Common myeloid progenitor, CD34-positive (primary cell): ENCODE data around the gene CFAP58.

Source experiments
- CTCF ChIA-PET: fragments of 350-600 bp; sonication (Branson Sonifier 250); formaldehyde crosslinking; loops from one replicate; lab custom pipeline; 2021; ENCODE audit warnings: antibody characterized with exemption; lab: Charles Lee
- POLR2A ChIA-PET: fragments of 350-600 bp; sonication (Branson Sonifier 250); formaldehyde crosslinking; loops from one replicate; lab custom pipeline; 2021; ENCODE audit warnings: antibody characterized with exemption; lab: Charles Lee
- DNase-seq, 3 donors: peaks; one replicate each; pipeline versions ENCODE4 v3.0.0 to v3.0.0-alpha.2; 2013
- H3K27ac ChIP-seq, 2 experiments: 1 replicate in 1 of 2; 2 replicates in 1 of 2; pipeline ENCODE4 v1.7.0; 2013; ENCODE audit warnings: inconsistent platforms in 2 of 2, low read length in 2 of 2, mild to moderate bottlenecking in 2 of 2, low read depth in 1 of 2, moderate library complexity in 1 of 2; ENCODE audit not compliant: severe bottlenecking in 2 of 2, insufficient read depth in 1 of 2, poor library complexity in 1 of 2
- H3K27me3 ChIP-seq, 5 experiments: replicated peaks in 2 of 5; 1 replicate in 3 of 5; 2 replicates in 2 of 5; pipeline versions ENCODE4 v1.6.1 to v1.7.0; 2013; ENCODE audit warnings: low read length in 4 of 5, mild to moderate bottlenecking in 2 of 5, moderate library complexity in 2 of 5, inconsistent platforms in 1 of 5; ENCODE audit not compliant: insufficient read depth in 5 of 5, control insufficient read depth in 4 of 5
- H3K36me3 ChIP-seq, 4 experiments: 1 replicate in 2 of 4; 2 replicates in 2 of 4; pipeline versions ENCODE4 v1.6.1 to v1.7.0; 2013; ENCODE audit warnings: low read length in 3 of 4, control low read depth in 1 of 4, mild to moderate bottlenecking in 1 of 4; ENCODE audit not compliant: control insufficient read depth in 4 of 4, insufficient read depth in 4 of 4
- H3K4me1 ChIP-seq, 4 experiments: 1 replicate in 3 of 4; 2 replicates in 1 of 4; pipeline versions ENCODE4 v1.6.1 to v1.7.1; 2013; ENCODE audit warnings: low read length in 3 of 4, mild to moderate bottlenecking in 3 of 4, control low read depth in 1 of 4, inconsistent platforms in 1 of 4, moderate library complexity in 1 of 4; ENCODE audit not compliant: control insufficient read depth in 4 of 4, insufficient read depth in 4 of 4; ENCODE audit errors: control extremely low read depth in 1 of 4
- H3K4me3 ChIP-seq, 7 experiments: 1 replicate in 4 of 7; 2 replicates in 3 of 7; pipeline versions ENCODE4 v1.5.1 to v1.7.0; 2013; ENCODE audit warnings: mild to moderate bottlenecking in 7 of 7, low read length in 6 of 7, moderate library complexity in 6 of 7, inconsistent platforms in 2 of 7, low read depth in 2 of 7, control low read depth in 1 of 7; ENCODE audit not compliant: insufficient read depth in 4 of 7, control insufficient read depth in 1 of 7; ENCODE audit errors: extremely low read depth in 1 of 7
- H3K9me3 ChIP-seq, 5 experiments: 1 replicate in 4 of 5; 2 replicates in 1 of 5; pipeline versions ENCODE4 v1.6.1 to v1.7.1; 2013; ENCODE audit warnings: low read length in 4 of 5, mild to moderate bottlenecking in 2 of 5, inconsistent platforms in 1 of 5, low read depth in 1 of 5, moderate library complexity in 1 of 5; ENCODE audit not compliant: control insufficient read depth in 4 of 5, insufficient read depth in 2 of 5; ENCODE audit errors: control extremely low read depth in 1 of 5
- WGBS: methylation state at CpG from one replicate; pipeline ENCODE4 v1.1.5; 2013; ENCODE audit not compliant: insufficient coverage; 5-methylcytosine and 5-hydroxymethylcytosine counted together

Gene CFAP58

DNA sequence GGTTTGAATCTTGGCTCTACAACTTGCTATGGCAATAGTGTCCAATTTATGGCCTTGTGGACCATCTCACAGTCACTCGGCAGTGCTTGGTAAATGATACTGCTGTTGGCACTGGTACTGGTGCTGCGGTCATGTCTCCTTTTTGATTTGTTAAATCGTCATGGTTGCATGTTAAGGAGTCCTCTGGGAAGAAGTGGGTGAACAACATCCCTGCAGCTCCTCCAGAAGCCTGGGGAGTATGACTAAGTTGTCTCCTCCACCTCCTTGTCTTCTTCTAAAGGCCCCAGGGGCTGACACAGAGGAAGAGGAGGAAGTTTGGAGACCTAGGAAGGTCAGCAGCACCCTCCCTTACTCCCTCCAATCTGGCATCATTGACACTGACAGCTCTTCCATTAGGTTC is 23.9 kb upstream of the CFAP58 start:
- Histone ChIP-seq H3K27me3 (no peaks in the 10 kb centered on the region), H3K4me3 (peak overlapping the region in 3 of 7 experiments; percentile 16 to 58 (median 38)), H3K9me3 (no peaks in the 10 kb centered on the region), H3K36me3 (peaks cover 0 to 28% (median under 1%) of the 10 kb centered on the region in 4 experiments), H3K27ac (peak overlapping the region in 1 of 2 experiments; percentile 61), H3K4me1 (peaks cover 16 to 87% (median 73%) of the 10 kb centered on the region in 4 experiments)
- 90% methylated on average over 3 of the region's 3 CpGs for WGBS
- ChIA-PET CTCF (interaction anchor here (1.0 to 2.8 kb wide), 10 partner anchors 9 to 39 kb away, joined by 3 to 21 read pairs (median 6); partner anchors contain the start of genes CFAP58 and ITPRIP), POLR2A (no interaction called here)
- DNase-seq = no peak

DNA sequence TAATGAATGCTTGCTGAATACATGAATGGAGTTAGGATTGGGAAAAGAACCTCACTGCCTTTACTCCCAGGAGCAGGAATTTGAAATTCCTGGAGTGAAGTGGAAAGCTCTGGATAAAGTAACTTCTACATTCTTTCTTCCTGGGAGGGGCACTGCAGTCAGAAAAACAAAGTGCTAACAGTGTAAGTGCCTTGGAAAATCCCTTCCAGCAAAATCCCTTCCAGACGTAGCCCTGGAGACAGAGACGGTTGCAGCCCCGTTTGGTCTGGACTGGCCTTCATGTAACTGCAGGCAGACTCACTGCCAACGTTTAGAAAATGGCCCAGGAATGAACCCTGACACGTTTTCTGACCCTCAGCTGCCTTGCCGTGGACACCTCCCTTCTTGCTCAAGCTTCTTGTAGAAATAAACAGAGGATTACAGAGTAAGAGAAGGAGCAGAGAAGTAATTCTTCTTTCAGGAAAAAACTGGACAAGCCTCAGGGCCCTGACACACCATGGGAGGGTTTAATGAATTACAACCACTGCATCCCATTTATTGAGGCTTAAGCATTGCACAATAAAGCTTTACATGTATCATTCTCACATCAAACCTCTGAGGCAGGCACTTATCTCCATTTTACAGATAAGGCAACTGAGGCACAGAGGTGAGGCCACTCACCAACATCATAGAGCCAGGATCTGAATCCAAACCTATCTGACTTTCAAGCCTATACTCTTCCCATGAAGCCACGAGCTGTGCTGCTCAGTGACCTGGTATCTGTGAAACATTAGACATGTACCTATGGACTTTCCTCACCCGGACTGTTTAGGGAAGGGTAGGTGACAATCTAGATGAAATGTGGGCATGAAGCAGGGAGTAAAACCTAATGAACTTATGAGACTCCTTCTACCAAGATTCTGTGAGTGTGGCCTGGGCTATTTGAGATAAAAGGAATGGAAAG is 23.2 kb upstream of the CFAP58 start:
- H3K27me3 ChIP-seq = no peaks in the 10 kb centered on the region
- no peaks in the 10 kb centered on the region for H3K9me3 ChIP-seq
- no peak overlapping the region for H3K4me3 ChIP-seq
- H3K4me1 ChIP-seq = peaks cover 17 to 84% (median 69%) of the 10 kb centered on the region in 4 experiments
- DNase-seq = no peak
- H3K27ac ChIP-seq = no peak overlapping the region
- POLR2A ChIA-PET = no interaction called here
- WGBS = 82% methylated on average over 5 of the region's 8 CpGs
- CTCF ChIA-PET = interaction anchor here (1.0 to 2.8 kb wide), 10 partner anchors 9 to 39 kb away, joined by 3 to 21 read pairs (median 6); partner anchors contain the start of genes CFAP58 and ITPRIP
- peaks cover 0 to 35% (median 1%) of the 10 kb centered on the region in 4 experiments for H3K36me3 ChIP-seq

DNA sequence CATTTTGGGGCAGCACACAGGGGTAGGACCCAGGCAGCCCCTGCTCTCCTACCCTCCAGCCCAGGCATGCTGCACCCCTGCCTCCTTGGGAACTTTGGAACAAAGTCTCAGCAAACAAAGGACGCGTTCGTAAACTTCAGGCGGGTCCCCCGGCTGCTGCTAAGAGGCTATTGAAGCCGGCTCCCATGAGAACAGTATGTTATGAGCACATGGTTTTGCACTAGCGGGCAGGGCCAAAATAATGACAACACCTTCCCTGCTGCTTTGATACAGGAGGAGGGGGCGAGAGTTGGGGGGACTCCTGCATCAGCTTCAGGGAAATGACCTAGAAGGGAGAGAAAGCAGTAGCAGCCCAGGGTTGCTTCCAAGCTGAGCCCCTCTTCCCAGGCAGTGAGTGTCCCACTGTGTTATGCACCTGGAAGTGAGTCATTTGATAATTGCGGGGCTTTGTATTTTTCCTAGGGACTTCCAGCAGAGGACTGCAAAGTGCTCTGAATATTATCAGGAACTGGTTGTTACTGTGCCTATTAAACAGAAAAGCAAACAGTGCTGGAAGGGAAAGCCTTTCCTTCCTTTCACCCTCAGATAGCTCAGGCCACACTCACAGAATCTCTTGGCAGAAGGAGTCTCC is 22.3 kb upstream of the CFAP58 start:
- Histone ChIP-seq H3K27me3 (no peaks in the 10 kb centered on the region), H3K4me3 (no peak overlapping the region), H3K9me3 (no peaks in the 10 kb centered on the region), H3K36me3 (peaks cover 0 to 37% (median 1%) of the 10 kb centered on the region in 4 experiments), H3K4me1 (peaks cover 17 to 84% (median 67%) of the 10 kb centered on the region in 4 experiments), H3K27ac (no peak overlapping the region)
- 86% methylated on average over 8 of the region's 9 CpGs for WGBS
- CTCF ChIA-PET = interaction anchor here (0.9 to 2.8 kb wide), 4 partner anchors 16 to 25 kb away, joined by 3 to 21 read pairs (median 12); no protein-coding TSS in a partner anchor
- POLR2A ChIA-PET = no interaction called here
- DNase-seq = no peak

DNA sequence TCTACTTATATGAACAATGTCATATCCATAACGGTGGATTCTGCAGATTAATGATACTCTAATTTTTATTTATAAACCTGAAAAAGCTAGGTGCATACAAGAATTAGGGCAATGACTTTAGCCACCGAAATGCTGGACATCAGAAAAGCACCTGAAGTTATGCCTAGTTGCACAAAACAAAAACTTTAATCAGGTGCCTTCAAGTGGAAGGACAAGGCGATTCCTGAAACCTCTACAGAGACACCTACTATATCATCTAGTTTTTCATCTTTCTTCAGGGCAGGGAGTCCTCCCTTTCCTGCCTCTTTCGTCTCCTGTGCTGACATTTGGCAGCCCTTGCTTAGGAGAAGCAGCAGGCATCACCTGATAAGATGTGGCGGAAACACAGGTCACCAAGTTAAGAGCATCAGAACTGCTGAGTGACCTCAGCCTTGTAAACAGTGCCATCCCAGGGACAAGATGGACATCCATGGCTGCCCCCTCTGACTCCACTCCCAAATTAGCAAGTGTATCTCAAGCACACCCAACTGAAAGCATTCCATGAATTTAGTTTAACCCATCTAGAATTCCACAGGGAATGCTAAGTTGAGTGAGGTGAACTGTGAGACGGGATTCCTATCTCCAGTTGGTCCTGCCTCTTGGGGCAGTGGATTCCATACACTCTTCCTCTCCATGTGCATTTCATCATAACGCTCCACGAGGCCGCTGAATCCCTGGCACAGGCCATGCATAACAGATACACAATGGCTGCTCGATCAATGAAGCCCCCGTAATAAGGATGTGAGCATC is 21.2 kb upstream of the CFAP58 start:
- ChIA-PET POLR2A (no interaction called here), CTCF (interaction anchor here (0.9 to 7.5 kb wide), 3 partner anchors 16 to 23 kb away, joined by 3 to 68 read pairs (median 21); no protein-coding TSS in a partner anchor)
- DNase-seq = no peak
- WGBS = 95% methylated on average over 6 of the region's 11 CpGs
- Histone ChIP-seq H3K36me3 (peaks cover 0 to 37% (median 1%) of the 10 kb centered on the region in 4 experiments), H3K4me3 (no peak overlapping the region), H3K27ac (no peak overlapping the region), H3K27me3 (no peaks in the 10 kb centered on the region), H3K9me3 (no peaks in the 10 kb centered on the region), H3K4me1 (peaks cover 24 to 80% (median 66%) of the 10 kb centered on the region in 4 experiments)

DNA sequence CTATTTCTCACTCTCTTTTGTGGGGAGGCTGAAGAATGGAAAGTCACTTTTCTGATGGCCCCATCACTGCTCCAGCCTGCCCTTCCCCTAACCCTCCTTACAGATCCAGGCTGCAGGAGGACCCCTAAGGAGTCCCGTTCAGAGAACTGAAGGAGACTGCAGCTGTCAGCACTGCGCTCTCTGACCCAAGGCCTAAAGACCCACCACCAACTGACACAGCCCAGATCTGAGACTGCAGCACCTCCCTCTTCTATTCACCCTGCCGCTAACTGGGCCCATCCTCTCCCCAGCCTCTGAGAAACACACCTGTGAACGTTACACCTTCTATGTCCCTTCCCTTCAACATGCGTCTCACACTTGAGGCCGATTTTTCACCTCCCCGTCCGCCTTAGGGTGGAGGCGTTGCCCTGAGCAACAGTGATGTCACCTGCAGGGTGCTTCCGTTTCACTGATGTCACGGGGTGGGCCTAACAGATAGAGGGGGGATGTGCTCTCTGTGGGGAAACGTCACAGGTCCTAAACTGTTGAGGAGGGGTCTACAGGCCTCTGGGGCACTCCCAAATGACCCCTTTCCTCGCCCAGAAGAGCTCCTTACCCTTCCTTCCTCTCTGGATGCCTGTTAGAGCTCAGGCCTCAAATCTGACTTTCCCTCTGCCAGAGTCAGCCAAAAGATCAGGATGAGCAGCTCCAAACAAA is 20.5 kb upstream of the CFAP58 start:
- no peak for DNase-seq
- Histone ChIP-seq H3K4me3 (no peak overlapping the region), H3K27me3 (no peaks in the 10 kb centered on the region), H3K36me3 (peaks cover 0 to 37% (median 1%) of the 10 kb centered on the region in 4 experiments), H3K9me3 (no peaks in the 10 kb centered on the region), H3K27ac (no peak overlapping the region), H3K4me1 (peaks cover 23 to 73% (median 60%) of the 10 kb centered on the region in 4 experiments)
- 100% methylated on average over 11 of the region's 13 CpGs for WGBS
- ChIA-PET POLR2A (no interaction called here), CTCF (interaction anchor here (1.5 to 7.5 kb wide), 3 partner anchors 16 to 30 kb away, joined by 3 to 68 read pairs (median 27); no protein-coding TSS in a partner anchor)
